ENCODE measurements around the gene SERPINB10. TPM values are rescaled to one million over a fixed set of nuclear protein-coding genes. Genes with fewer than 3 reads are reported as not detected.
"Not testable (repeated sequence)": the region's sequence is repeated elsewhere in the genome, so short reads cannot be mapped to it uniquely, and the experiment has no call there.

SERPINB10 gene
- total RNA-seq, 1 experiment from 2014 or later: not detected

GRCh38 chr18:63940008-63940407, 32.2 kb downstream of the SERPINB10 start:
- BruUV-seq (replicated peaks): no TSS peak
- POLR2A ChIA-PET (ENCODE audit: unreplicated experiment): no interaction called here

GRCh38 chr18:63940543-63941050, 32.8 kb downstream of the SERPINB10 start:
- H3K4me2 ChIP-seq; H3K79me2 ChIP-seq (ENCODE audit: low read depth); H3K4me1 ChIP-seq (replicated peaks; ENCODE audit: insufficient read depth); DNase-seq; H3K27me3 ChIP-seq (ENCODE audit: insufficient read depth, low read depth); H2AFZ ChIP-seq; H4K20me1 ChIP-seq (ENCODE audit: insufficient read depth); H3F3A ChIP-seq (ENCODE audit: insufficient read depth, low read depth); H3K9me2 ChIP-seq (ENCODE audit: insufficient read depth); BruUV-seq (replicated peaks); CTCF ChIA-PET; H3K27ac ChIP-seq; POLR2A ChIA-PET (ENCODE audit: unreplicated experiment); intact Hi-C loops (cut with micrococcal nuclease; ENCODE audit: unreplicated experiment); H3K4me3 ChIP-seq; H3K36me3 ChIP-seq (ENCODE audit: low read depth); H3K9me3 ChIP-seq (ENCODE audit: insufficient read depth, low read depth): not testable (repeated sequence)

More at GRCh38 chr18:63940008-63940407, 32.2 kb downstream of the SERPINB10 start:
- Histone ChIP-seq H3K4me2 (no peak overlapping the region), H3F3A (ENCODE audit: insufficient read depth, low read depth) (no peaks in the 10 kb centered on the region), H3K4me1 (replicated peaks; ENCODE audit: insufficient read depth) (no peaks in the 10 kb centered on the region), H3K4me3 (no peak overlapping the region), H3K27ac (no peak overlapping the region), H3K36me3 (ENCODE audit: low read depth) (no peaks in the 10 kb centered on the region), H2AFZ (no peak overlapping the region), H3K9me3 (ENCODE audit: insufficient read depth, low read depth) (no peaks in the 10 kb centered on the region), H3K27me3 (ENCODE audit: insufficient read depth, low read depth) (no peaks in the 10 kb centered on the region), H4K20me1 (ENCODE audit: insufficient read depth) (no peaks in the 10 kb centered on the region), H3K9me2 (ENCODE audit: insufficient read depth) (no peaks in the 10 kb centered on the region), H3K79me2 (ENCODE audit: low read depth) (no peaks in the 10 kb centered on the region)
- TF ChIP-seq CTCF (conservative IDR thresholded peaks at IDR 0.05): no peak
- TF ChIP-seq EZH2 (IDR thresholded peaks at IDR 0.05; ENCODE audit: low read depth): no peak
- no peak for DNase-seq
- intact Hi-C loops (cut with micrococcal nuclease; ENCODE audit: unreplicated experiment): no loop called here
- CTCF ChIA-PET: no interaction called here

GRCh38 chr18:63947051-63947790, 39.5 kb downstream of the SERPINB10 start:
- Histone ChIP-seq H3K36me3 (ENCODE audit: low read depth) (no peaks in the 10 kb centered on the region), H3K4me2 (no peak overlapping the region), H3K4me3 (no peak overlapping the region), H2AFZ (no peak overlapping the region), H3K27me3 (ENCODE audit: insufficient read depth, low read depth) (no peaks in the 10 kb centered on the region), H3K9me3 (ENCODE audit: insufficient read depth, low read depth) (no peaks in the 10 kb centered on the region), H3K27ac (no peak overlapping the region), H3K9me2 (ENCODE audit: insufficient read depth) (no peaks in the 10 kb centered on the region), H3F3A (ENCODE audit: insufficient read depth, low read depth) (no peaks in the 10 kb centered on the region), H3K4me1 (replicated peaks; ENCODE audit: insufficient read depth) (no peaks in the 10 kb centered on the region), H3K79me2 (ENCODE audit: low read depth) (no peaks in the 10 kb centered on the region), H4K20me1 (ENCODE audit: insufficient read depth) (no peaks in the 10 kb centered on the region)
- POLR2A ChIA-PET (ENCODE audit: unreplicated experiment): no interaction called here
- intact Hi-C loops (cut with micrococcal nuclease; ENCODE audit: unreplicated experiment): no loop called here
- BruUV-seq (replicated peaks): no TSS peak
- no peak for DNase-seq
- CTCF ChIA-PET: no interaction called here
- TF ChIP-seq EZH2 (IDR thresholded peaks at IDR 0.05; ENCODE audit: low read depth): no peak
- no peak for TF ChIP-seq CTCF (conservative IDR thresholded peaks at IDR 0.05)
